Mesendoderm (in vitro differentiated cells): ENCODE data around the gene CTAGE8.
"Not testable (repeated sequence)": the region's sequence is repeated elsewhere in the genome, so short reads cannot be mapped to it uniquely, and the experiment has no call there.

Experiments
- DNase-seq: peaks from one replicate; pipeline ENCODE4 v3.0.0; 2013
- H2AK5ac ChIP-seq: 2 replicates; pipeline ENCODE4 v1.6.1; 2013; ENCODE audit warnings: low read length, inconsistent platforms
- H2BK120ac ChIP-seq: 2 replicates; pipeline ENCODE4 v1.6.1; 2013; ENCODE audit warnings: low read depth, mild to moderate bottlenecking, low read length, moderate library complexity, mixed read lengths
- H2BK15ac ChIP-seq: replicated peaks from 2 replicates; pipeline ENCODE4 v1.6.1; 2013; ENCODE audit warnings: low read depth, mild to moderate bottlenecking, moderate library complexity
- H2BK5ac ChIP-seq: 2 replicates; pipeline ENCODE4 v1.6.1; 2013; ENCODE audit warnings: low read length, inconsistent platforms
- H3K18ac ChIP-seq: 2 replicates; pipeline ENCODE4 v1.6.1; 2013; ENCODE audit warnings: mild to moderate bottlenecking, low read length, mixed read lengths
- H3K23ac ChIP-seq: one replicate; pipeline ENCODE4 v1.6.1; 2013; ENCODE audit warnings: low read length
- H3K27ac ChIP-seq: 2 replicates; pipeline ENCODE4 v1.5.1; 2013; ENCODE audit warnings: low read depth, mild to moderate bottlenecking, inconsistent platforms, low read length, moderate library complexity
- H3K27me3 ChIP-seq: 2 replicates; pipeline ENCODE4 v1.6.1; 2013; ENCODE audit warnings: low read length, control low read depth, mild to moderate bottlenecking, inconsistent platforms; ENCODE audit not compliant: insufficient read depth, poor library complexity
- H3K36me3 ChIP-seq: 2 replicates; pipeline ENCODE4 v1.6.1; 2013; ENCODE audit warnings: low read length, inconsistent platforms; ENCODE audit not compliant: control insufficient read depth, insufficient read depth
- H3K4ac ChIP-seq: one replicate; pipeline ENCODE4 v1.6.1; 2013; ENCODE audit warnings: low read depth, mild to moderate bottlenecking, low read length, moderate library complexity
- H3K4me1 ChIP-seq: 2 replicates; pipeline ENCODE4 v1.6.1; 2013; ENCODE audit warnings: low read depth, low read length, inconsistent platforms; ENCODE audit not compliant: control insufficient read depth
- H3K4me2 ChIP-seq: 2 replicates; pipeline ENCODE4 v1.6.1; 2013; ENCODE audit warnings: low read length
- H3K4me3 ChIP-seq: 2 replicates; pipeline ENCODE4 v1.5.1; 2013; ENCODE audit warnings: mild to moderate bottlenecking, low read length
- H3K56ac ChIP-seq: one replicate; pipeline ENCODE4 v1.6.1; 2013; ENCODE audit warnings: low read length
- H3K79me1 ChIP-seq: 2 replicates; pipeline ENCODE4 v1.6.1; 2013; ENCODE audit warnings: low read length, inconsistent platforms
- H3K79me2 ChIP-seq: 2 replicates; pipeline ENCODE4 v1.6.1; 2013; ENCODE audit warnings: mild to moderate bottlenecking, low read length; ENCODE audit not compliant: control insufficient read depth, insufficient read depth
- H3K9ac ChIP-seq: 2 replicates; pipeline ENCODE4 v1.6.1; 2013; ENCODE audit warnings: low read length, inconsistent platforms
- H4K5ac ChIP-seq: one replicate; pipeline ENCODE4 v1.6.1; 2013; ENCODE audit warnings: low read length
- H4K8ac ChIP-seq: one replicate; pipeline ENCODE4 v1.6.1; 2013; ENCODE audit warnings: low read depth, mild to moderate bottlenecking, control low read depth, low read length, moderate library complexity
- WGBS: extraction: QIAGEN DNeasy Blood & Tissue Kit; methylation state at CpG from one replicate; pipeline ENCODE4 v1.1.7; 2013; ENCODE audit warnings: low lambda C conversion rate, missing lambda C conversion rate; ENCODE audit not compliant: insufficient coverage; ENCODE audit errors: extremely low coverage; 5-methylcytosine and 5-hydroxymethylcytosine counted together

The CTAGE8 gene

GRCh38 chr7:144275281-144275680 is 6.2 kb upstream of the CTAGE8 start:
- H3K27ac ChIP-seq, H3K9ac ChIP-seq, H3K4me2 ChIP-seq, H2BK5ac ChIP-seq, H4K8ac ChIP-seq, H2BK120ac ChIP-seq, H3K56ac ChIP-seq, DNase-seq, H2AK5ac ChIP-seq, H3K79me2 ChIP-seq, H3K27me3 ChIP-seq, H3K23ac ChIP-seq, H4K5ac ChIP-seq, H3K4ac ChIP-seq, H3K36me3 ChIP-seq, H3K79me1 ChIP-seq, H3K4me3 ChIP-seq, H3K18ac ChIP-seq, H3K4me1 ChIP-seq, H2BK15ac ChIP-seq: not testable (repeated sequence)
- no CpG with 5 or more reads among the region's 6 CpGs for WGBS

- H2BK15ac ChIP-seq, H3K23ac ChIP-seq, H3K4ac ChIP-seq, H4K8ac ChIP-seq, H3K4me3 ChIP-seq, H2BK120ac ChIP-seq, DNase-seq, H3K79me2 ChIP-seq, H3K9ac ChIP-seq, H3K56ac ChIP-seq, H4K5ac ChIP-seq, H2BK5ac ChIP-seq, H3K79me1 ChIP-seq, H3K27ac ChIP-seq, H3K36me3 ChIP-seq, H3K18ac ChIP-seq, H3K4me1 ChIP-seq, H2AK5ac ChIP-seq, H3K4me2 ChIP-seq, H3K27me3 ChIP-seq: not testable (repeated sequence)
- WGBS, result no CpG with 5 or more reads among the region's 7 CpGs
These were observed 4.4 kb downstream of the CTAGE8 start, which contains the start of gene OR2A7 for GRCh38 chr7:144264692-144265091. TSS of gene OR2A7 (minus strand) at chr7:144264792. CDS start at chr7:144259628, 5,164 bp downstream.

- not testable (repeated sequence) for H3K18ac ChIP-seq, H3K79me1 ChIP-seq, H3K56ac ChIP-seq, H4K5ac ChIP-seq, H3K4ac ChIP-seq, H3K23ac ChIP-seq, H3K9ac ChIP-seq, H2AK5ac ChIP-seq, H3K4me2 ChIP-seq, H3K27ac ChIP-seq, H2BK15ac ChIP-seq, H3K4me3 ChIP-seq, H3K4me1 ChIP-seq, H3K79me2 ChIP-seq, H4K8ac ChIP-seq, DNase-seq, H2BK5ac ChIP-seq, H2BK120ac ChIP-seq, H3K27me3 ChIP-seq, H3K36me3 ChIP-seq
- no CpG with 5 or more reads among the region's 2 CpGs for WGBS
These were observed 7.0 kb downstream of the CTAGE8 start for GRCh38 chr7:144262128-144262527.

- H3K18ac ChIP-seq, H3K4me2 ChIP-seq, H3K56ac ChIP-seq, H4K5ac ChIP-seq, H3K27me3 ChIP-seq, H3K4me3 ChIP-seq, H3K4me1 ChIP-seq, H3K36me3 ChIP-seq, H3K23ac ChIP-seq, H2AK5ac ChIP-seq, H2BK120ac ChIP-seq, H2BK5ac ChIP-seq, H3K9ac ChIP-seq, H3K79me1 ChIP-seq, H4K8ac ChIP-seq, H3K79me2 ChIP-seq, DNase-seq, H2BK15ac ChIP-seq, H3K27ac ChIP-seq, H3K4ac ChIP-seq: not testable (repeated sequence)
- WGBS, result no CpG with 5 or more reads among the region's 14 CpGs
These were observed 10.0 kb downstream of the CTAGE8 start for GRCh38 chr7:144259067-144259466.

- DNase-seq, result peak; percentile 96
- WGBS, result no CpG with 5 or more reads among the region's 3 CpGs
- no peak overlapping the region for H3K4me2 ChIP-seq
These were observed 13.0 kb downstream of the CTAGE8 start for GRCh38 chr7:144256112-144256511.

GRCh38 chr7:144255471-144255897 is 13.6 kb downstream of the CTAGE8 start:
- H2BK120ac ChIP-seq, result peak overlapping the region; percentile 33
- H3K79me1 ChIP-seq, result no peaks in the 10 kb centered on the region
- H4K8ac ChIP-seq, result no peak overlapping the region
- H3K27ac ChIP-seq, result peak overlapping the region; percentile 6
- DNase-seq, result peak; percentile 77
- H3K27me3 ChIP-seq, result no peaks in the 10 kb centered on the region
- no peak overlapping the region for H2AK5ac ChIP-seq
- peaks cover 7% of the 10 kb centered on the region for H3K4me1 ChIP-seq
- no peak overlapping the region for H2BK15ac ChIP-seq
- H3K23ac ChIP-seq, result no peak overlapping the region
- no peak overlapping the region for H3K4me3 ChIP-seq
- H3K18ac ChIP-seq, result peak overlapping the region; percentile 61
- H3K79me2 ChIP-seq, result no peaks in the 10 kb centered on the region
- no peak overlapping the region for H3K4ac ChIP-seq
- no peak overlapping the region for H3K9ac ChIP-seq
- no peak overlapping the region for H3K4me2 ChIP-seq
- no peak overlapping the region for H3K56ac ChIP-seq
- H2BK5ac ChIP-seq, result no peak overlapping the region
- no peaks in the 10 kb centered on the region for H3K36me3 ChIP-seq
- H4K5ac ChIP-seq, result no peak overlapping the region
- WGBS, result no CpG with 5 or more reads among the region's 5 CpGs

More at GRCh38 chr7:144256112-144256511, 13.0 kb downstream of the CTAGE8 start:
- H3K4me3 ChIP-seq, result no peak overlapping the region
- H3K56ac ChIP-seq, result peak overlapping the region; percentile 60
- no peaks in the 10 kb centered on the region for H3K27me3 ChIP-seq
- no peak overlapping the region for H2BK15ac ChIP-seq
- H4K8ac ChIP-seq, result no peak overlapping the region
- peak overlapping the region; percentile 2 for H4K5ac ChIP-seq
- H3K4ac ChIP-seq, result no peak overlapping the region
- peaks cover 7% of the 10 kb centered on the region for H3K4me1 ChIP-seq
- H2AK5ac ChIP-seq, result no peak overlapping the region
- H3K27ac ChIP-seq, result no peak overlapping the region
- H3K18ac ChIP-seq, result peak overlapping the region; percentile 75
- H3K79me2 ChIP-seq, result no peaks in the 10 kb centered on the region
- H3K79me1 ChIP-seq, result no peaks in the 10 kb centered on the region
- H3K23ac ChIP-seq, result no peak overlapping the region
- peak overlapping the region; percentile 5 for H2BK5ac ChIP-seq
- H3K36me3 ChIP-seq, result no peaks in the 10 kb centered on the region
- H2BK120ac ChIP-seq, result no peak overlapping the region
- no peak overlapping the region for H3K9ac ChIP-seq
